GM23338 (cell line): ENCODE results near the gene WDR5B. TPM values are rescaled to one million over a fixed set of nuclear protein-coding genes. Genes with fewer than 3 reads are reported as not detected.

Source experiments
- ATAC-seq: fragments of 200-7000 bp; cut with Tn5 transposase; 3 replicates; pipeline ENCODE4 v1.9.1; 2020
- DNase-seq: peaks from one replicate; pipeline ENCODE4 v3.0.0-alpha.2; 2015; ENCODE audit warnings: low spot score
- H2AFZ ChIP-seq: fragments of 200-600 bp; sonication (generic); 2 replicates; pipeline ENCODE4 v1.8.0; 2016; ENCODE audit warnings: antibody characterized with exemption, mild to moderate bottlenecking, moderate library complexity
- H3F3A ChIP-seq: fragments of 200-600 bp; sonication (generic); replicated peaks from 2 replicates; pipeline ENCODE4 v1.8.0; 2017; ENCODE audit warnings: antibody characterized with exemption, mixed run types, low read depth
- H3K27ac ChIP-seq: fragments of 200-600 bp; sonication (generic); 2 replicates; pipeline ENCODE4 v1.6.1; 2016; ENCODE audit warnings: low read depth
- H3K27me3 ChIP-seq: fragments of 200-600 bp; sonication (generic); 2 replicates; pipeline ENCODE4 v1.8.0; 2016; ENCODE audit warnings: mild to moderate bottlenecking, mixed run types, moderate library complexity; ENCODE audit not compliant: insufficient read depth
- H3K36me3 ChIP-seq: fragments of 200-600 bp; sonication (generic); 2 replicates; pipeline ENCODE4 v1.8.0; 2016; ENCODE audit warnings: mild to moderate bottlenecking; ENCODE audit not compliant: insufficient read depth
- H3K4me1 ChIP-seq: fragments of 200-600 bp; sonication (generic); 2 replicates; pipeline ENCODE4 v1.8.0; 2016; ENCODE audit warnings: mild to moderate bottlenecking, moderate library complexity; ENCODE audit not compliant: insufficient read depth
- H3K4me2 ChIP-seq: fragments of 200-600 bp; sonication (generic); 2 replicates; pipeline ENCODE4 v1.7.1; 2017; ENCODE audit warnings: mixed run types
- H3K4me3 ChIP-seq: fragments of 200-600 bp; sonication (generic); 2 replicates; pipeline ENCODE4 v1.6.1; 2016; ENCODE audit warnings: mixed run types
- H3K79me2 ChIP-seq: fragments of 200-600 bp; sonication (generic); replicated peaks from 2 replicates; pipeline ENCODE4 v1.8.0; 2017; ENCODE audit warnings: mild to moderate bottlenecking; ENCODE audit not compliant: insufficient read depth
- H3K9me2 ChIP-seq: fragments of 200-600 bp; sonication (generic); 2 replicates; pipeline ENCODE4 v1.8.0; 2017; ENCODE audit not compliant: insufficient read depth
- H4K20me1 ChIP-seq: fragments of 200-600 bp; sonication (generic); replicated peaks from 2 replicates; pipeline ENCODE4 v1.8.0; 2017; ENCODE audit warnings: mild to moderate bottlenecking; ENCODE audit not compliant: insufficient read depth
- H3K27ac Mint-ChIP-seq: 2 replicates; pipeline ENCODE4 v1.8.0; 2020; ENCODE audit warnings: inconsistent platforms, mild to moderate bottlenecking, moderate library complexity, mixed read lengths
- H3K27me3 Mint-ChIP-seq: 3 replicates; pipeline ENCODE4 v1.8.0; 2022; ENCODE audit warnings: low read depth, mild to moderate bottlenecking, moderate library complexity, mixed read lengths, inconsistent platforms; ENCODE audit not compliant: insufficient read depth, poor library complexity
- H3K36me3 Mint-ChIP-seq: 3 replicates; pipeline ENCODE4 v1.8.0; 2021; ENCODE audit warnings: low read depth, mild to moderate bottlenecking, inconsistent platforms, moderate library complexity, mixed read lengths
- H3K4me1 Mint-ChIP-seq: 3 replicates; pipeline ENCODE4 v1.8.0; 2020; ENCODE audit warnings: mild to moderate bottlenecking, inconsistent platforms, mixed read lengths
- H3K4me3 Mint-ChIP-seq: 3 replicates; pipeline ENCODE4 v1.8.0; 2021; ENCODE audit warnings: moderate library complexity, mild to moderate bottlenecking, inconsistent platforms, mixed read lengths
- H3K9me3 Mint-ChIP-seq: 3 replicates; pipeline ENCODE4 v1.8.0; 2020; ENCODE audit warnings: moderate library complexity, mild to moderate bottlenecking, inconsistent platforms, mixed read lengths
- CREB1 ChIP-seq: fragments of 250-450 bp; sonication (Bioruptor Pico); IDR thresholded peaks from 2 replicates; pipeline ENCODE4 v1.5.0; 2020; ENCODE audit warnings: low read depth, mild to moderate bottlenecking, moderate library complexity
- CTCF ChIP-seq, 2 experiments: fragments of 200-600 bp in 1 of 2; sonication (generic) in 1 of 2; conservative IDR thresholded peaks; 2 replicates each; pipeline versions ENCODE4 v1.5.1 to v1.6.1; 2016 to 2017; ENCODE audit warnings: antibody characterized with exemption in 2 of 2, low read depth in 2 of 2, mild to moderate bottlenecking in 2 of 2, moderate library complexity in 1 of 2
- ETS1 ChIP-seq: IDR thresholded peaks from 2 replicates; pipeline ENCODE4 v1.6.1; 2016; ENCODE audit warnings: antibody characterized with exemption
- EZH2 ChIP-seq: fragments of 200-600 bp; sonication (generic); IDR thresholded peaks from one replicate; pipeline ENCODE4 v1.8.0; 2017; ENCODE audit warnings: antibody characterized with exemption, mild to moderate bottlenecking, low read depth; ENCODE audit not compliant: unreplicated experiment
- EZH2phosphoT487 ChIP-seq: fragments of 200-600 bp; sonication (generic); IDR thresholded peaks from one replicate; pipeline ENCODE4 v1.8.1; 2018; ENCODE audit warnings: antibody characterized with exemption; ENCODE audit not compliant: unreplicated experiment
- JUNB ChIP-seq: IDR thresholded peaks from one replicate; pipeline ENCODE4 v1.6.1; 2016; ENCODE audit warnings: antibody characterized with exemption; ENCODE audit not compliant: unreplicated experiment
- NANOG ChIP-seq: IDR thresholded peaks from 2 replicates; pipeline ENCODE4 v1.6.1; 2016; ENCODE audit warnings: antibody characterized with exemption, borderline replicate concordance
- POLR2AphosphoS5 ChIP-seq: IDR thresholded peaks from 2 replicates; pipeline ENCODE4 v1.6.1; 2016; ENCODE audit warnings: antibody characterized with exemption, low read depth
- STAT1 ChIP-seq: IDR thresholded peaks from one replicate; pipeline ENCODE4 v1.6.1; 2016; ENCODE audit warnings: antibody characterized with exemption; ENCODE audit not compliant: unreplicated experiment
- ZNF114 ChIP-seq: fragments of 250-450 bp; sonication (Bioruptor Pico); IDR thresholded peaks from 2 replicates; pipeline ENCODE4 v1.5.0; 2020; ENCODE audit warnings: mild to moderate bottlenecking, moderate library complexity
- ZNF331 ChIP-seq: fragments of 250-450 bp; sonication (Bioruptor Pico); IDR thresholded peaks from 2 replicates; pipeline ENCODE4 v1.5.0; 2020; ENCODE audit warnings: low read depth, mild to moderate bottlenecking, moderate library complexity
- ZNF462 ChIP-seq: fragments of 250-450 bp; sonication (Bioruptor Pico); IDR thresholded peaks from 2 replicates; pipeline ENCODE4 v1.5.0; 2020; ENCODE audit warnings: mild to moderate bottlenecking, moderate library complexity
- polyA plus RNA-seq: library from polyadenylated mRNA; unstranded; fragments of >200 nt; fragmentation: Nextera tagmentation; extraction: Ambion mirVana; gene quantifications from 2 replicates; pipeline ENCODE4 v1.2.1, GENCODE V29; 2016
- total RNA-seq: library from RNA; depleted of rRNA; stranded (reverse); fragments of >200 nt; shearing (Covaris generic); gene quantifications from 2 replicates; pipeline ENCODE4 v1.2.3, GENCODE V29; 2014

The WDR5B gene
- total and polyA plus RNA-seq, 2 experiments from 2014 or later, result 0.81 to 2.7 TPM

GRCh38 chr3:122409446-122409845 lies 6.4 kb downstream of the WDR5B start:
- Histone ChIP-seq H3K4me3 (no peak overlapping the region), H3K9me2 (no peaks in the 10 kb centered on the region), H3K79me2 (no peaks in the 10 kb centered on the region), H2AFZ (no peak overlapping the region), H3K27me3 (no peaks in the 10 kb centered on the region), H3K36me3 (peaks cover 9% of the 10 kb centered on the region), H3K27ac (no peak overlapping the region), H4K20me1 (peaks cover 5% of the 10 kb centered on the region; the same call in 1 of the 2 replicates), H3K4me1 (no peaks in the 10 kb centered on the region), H3K4me2 (no peak overlapping the region), H3F3A (no peaks in the 10 kb centered on the region)
- ATAC-seq (no peak), DNase-seq (no peak)
- H3K27me3 Mint-ChIP-seq, result no peaks in the 10 kb centered on the region
- H3K4me1 Mint-ChIP-seq, result no peaks in the 10 kb centered on the region
- H3K9me3 Mint-ChIP-seq, result no peaks in the 10 kb centered on the region
- H3K36me3 Mint-ChIP-seq, result peaks cover 23% of the 10 kb centered on the region
- no peak overlapping the region for H3K4me3 Mint-ChIP-seq
- TF ChIP-seq JUNB (no peak), CREB1 (CRISPR knock-in tag) (no peak)
- H3K27ac Mint-ChIP-seq, result no peak overlapping the region

GRCh38 chr3:122407946-122408345 lies 7.9 kb downstream of the WDR5B start:
- peaks cover 5% of the 10 kb centered on the region; the same call in 1 of the 2 replicates for H4K20me1 ChIP-seq
- no peaks in the 10 kb centered on the region for H3K79me2 ChIP-seq
- no peak overlapping the region for H3K4me3 ChIP-seq
- no peaks in the 10 kb centered on the region for H3K4me1 Mint-ChIP-seq
- DNase-seq (no peak), ATAC-seq (no peak)
- no peak overlapping the region for H3K27ac ChIP-seq
- H3K9me2 ChIP-seq, result no peaks in the 10 kb centered on the region
- H2AFZ ChIP-seq, result no peak overlapping the region
- H3K4me2 ChIP-seq, result no peak overlapping the region
- H3K9me3 Mint-ChIP-seq, result no peaks in the 10 kb centered on the region
- H3K27me3 Mint-ChIP-seq, result no peaks in the 10 kb centered on the region
- H3K36me3 ChIP-seq, result peaks cover 9% of the 10 kb centered on the region
- no peaks in the 10 kb centered on the region for H3K27me3 ChIP-seq
- H3F3A ChIP-seq, result no peaks in the 10 kb centered on the region
- no peak overlapping the region for H3K27ac Mint-ChIP-seq
- no peak overlapping the region for H3K4me3 Mint-ChIP-seq
- no peaks in the 10 kb centered on the region for H3K4me1 ChIP-seq
- H3K36me3 Mint-ChIP-seq, result peaks cover 23% of the 10 kb centered on the region
- TF ChIP-seq POLR2AphosphoS5 (no peak), NANOG (no peak), CREB1 (CRISPR knock-in tag) (no peak), EZH2phosphoT487 (no peak), ZNF462 (CRISPR knock-in tag) (no peak), STAT1 (no peak), EZH2 (no peak), JUNB (no peak), ZNF114 (no peak), ETS1 (no peak), CTCF (conservative IDR thresholded peaks at IDR 0.05; ENCODE audit: low read depth in 2 of 2) (no peak), ZNF331 (CRISPR knock-in tag) (no peak)
